Right cardiac atrium (tissue), 5 donors: ENCODE results near the gene TENM3. TPM values are rescaled to one million over a fixed set of nuclear protein-coding genes. Genes with fewer than 3 reads are reported as not detected.

Experiments
- ATAC-seq, 2 donors: fragments of 200-7000 bp; cut with Tn5 transposase; one replicate each; pipeline versions ENCODE4 v1.8.0 to v1.9.1; 2020; ENCODE audit warnings: moderate library complexity in 2 of 2, mild to moderate bottlenecking in 1 of 2
- DNase-seq, 3 donors: peaks; one replicate each; pipeline ENCODE4 v3.0.0-alpha.2; 2020
- H3K27ac ChIP-seq: one replicate; pipeline ENCODE4 v1.5.1; 2013; ENCODE audit warnings: mild to moderate bottlenecking, low read length, control low read depth, moderate library complexity
- H3K27me3 ChIP-seq: one replicate; pipeline ENCODE4 v1.6.1; 2013; ENCODE audit not compliant: control insufficient read depth, insufficient read depth
- H3K4me1 ChIP-seq: one replicate; pipeline ENCODE4 v1.6.1; 2013; ENCODE audit warnings: low read length; ENCODE audit not compliant: control insufficient read depth, insufficient read depth
- H3K4me3 ChIP-seq: one replicate; pipeline ENCODE4 v1.5.1; 2013; ENCODE audit warnings: low read length, control low read depth
- H3K9me3 ChIP-seq: one replicate; pipeline ENCODE4 v1.6.1; 2013; ENCODE audit warnings: low read length; ENCODE audit not compliant: control insufficient read depth
- WGBS: extraction: QIAGEN DNeasy Blood & Tissue Kit; methylation state at CpG from one replicate; pipeline ENCODE4 v1.1.7; 2013; 5-methylcytosine and 5-hydroxymethylcytosine counted together
- intact Hi-C, 4 donors: fragments of 100-400 bp; cut with DNase I; formaldehyde crosslinking; loops; one replicate each; pipeline versions ENCODE4 v1.11.0 to v1.14.0; 2022 to 2023
- polyA plus RNA-seq: library from polyadenylated mRNA; stranded (reverse); fragments of 200-250 nt; gene quantifications from one replicate; pipeline ENCODE4 v1.2.3, GENCODE V29; 2013
- total RNA-seq, 4 donors: library from RNA; stranded (reverse); fragmentation: NEBNext Ultra II Directional; extraction: Animal tissue kit (Norgen Biotek cat#: 25700); gene quantifications; one replicate each; pipeline ENCODE4 v1.2.1, GENCODE V29; 2021
- donor health status: healthy with polysubstance abuse.
- donor health status: DM: no; HTN: yes; CAD: no.
- donor health status: DM: no; HTN: no; CAD: no.
- donor health status: DM: no; HTN: yes; CAD: no; lungs with severe emphysema.
- donor health status: DM: yes; HTN: yes; CAD: no.

TENM3 gene
- total and polyA plus RNA-seq, 5 donors: 0.88 to 9.5 (median 5.0) TPM

GRCh38 chr4:182339221-182339641, 96.0 kb downstream of the TENM3 start:
- no peaks in the 10 kb centered on the region for H3K4me1 ChIP-seq
- no peaks in the 10 kb centered on the region for H3K27me3 ChIP-seq
- ATAC-seq: no peak
- 74% methylated on average over 4 of the region's 4 CpGs for WGBS
- no peak overlapping the region for H3K27ac ChIP-seq
- DNase-seq: no peak
- no peak overlapping the region for H3K4me3 ChIP-seq
- intact Hi-C loops: no loop called here
- H3K9me3 ChIP-seq: no peaks in the 10 kb centered on the region

- H3K4me3 ChIP-seq: no peak overlapping the region
- no peaks in the 10 kb centered on the region for H3K4me1 ChIP-seq
- intact Hi-C loops: no loop called here
- no peaks in the 10 kb centered on the region for H3K27me3 ChIP-seq
- no peak overlapping the region for H3K27ac ChIP-seq
- no peaks in the 10 kb centered on the region for H3K9me3 ChIP-seq
- 48% methylated on average over 4 of the region's 4 CpGs for WGBS
- ATAC-seq: no peak
- DNase-seq: no peak
These were observed 100.3 kb downstream of the TENM3 start for GRCh38 chr4:182343453-182343852.

- intact Hi-C loops: no loop called here
- WGBS: 81% methylated on average over 6 of the region's 6 CpGs
- Histone ChIP-seq H3K9me3 (no peaks in the 10 kb centered on the region), H3K27ac (no peak overlapping the region), H3K27me3 (no peaks in the 10 kb centered on the region), H3K4me3 (no peak overlapping the region), H3K4me1 (no peaks in the 10 kb centered on the region)
- ATAC-seq: no peak
- DNase-seq: no peak
These were observed 101.8 kb downstream of the TENM3 start for GRCh38 chr4:182344968-182345367.

- 82% methylated on average over 7 of the region's 7 CpGs for WGBS
- DNase-seq: no peak
These were observed 103.0 kb downstream of the TENM3 start for GRCh38 chr4:182346250-182346649.

GRCh38 chr4:182346675-182347375, 103.6 kb downstream of the TENM3 start:
- DNase-seq (no peak), ATAC-seq (no peak)
- no peaks in the 10 kb centered on the region for H3K9me3 ChIP-seq
- H3K27me3 ChIP-seq: no peaks in the 10 kb centered on the region
- intact Hi-C loops: no loop called here
- 63% methylated on average over 11 of the region's 11 CpGs for WGBS
- no peak overlapping the region for H3K27ac ChIP-seq
- H3K4me3 ChIP-seq: no peak overlapping the region
- no peaks in the 10 kb centered on the region for H3K4me1 ChIP-seq

More at GRCh38 chr4:182346250-182346649, 103.0 kb downstream of the TENM3 start:
- Histone ChIP-seq H3K9me3 (no peaks in the 10 kb centered on the region), H3K4me3 (no peak overlapping the region), H3K27ac (no peak overlapping the region), H3K4me1 (no peaks in the 10 kb centered on the region), H3K27me3 (no peaks in the 10 kb centered on the region)
- no peak for ATAC-seq
- intact Hi-C loops: no loop called here

GRCh38 chr4:182348779-182349326, 105.7 kb downstream of the TENM3 start:
- intact Hi-C loops: no loop called here

GRCh38 chr4:182350041-182350440, 106.8 kb downstream of the TENM3 start:
- H3K27me3 ChIP-seq: no peaks in the 10 kb centered on the region
- ATAC-seq (no peak), DNase-seq (no peak)
- no peak overlapping the region for H3K4me3 ChIP-seq
- intact Hi-C loops: no loop called here
- 57% methylated on average over 3 of the region's 3 CpGs for WGBS
- no peaks in the 10 kb centered on the region for H3K9me3 ChIP-seq
- no peaks in the 10 kb centered on the region for H3K4me1 ChIP-seq
- no peak overlapping the region for H3K27ac ChIP-seq

More at GRCh38 chr4:182348779-182349326, 105.7 kb downstream of the TENM3 start:
- ATAC-seq (no peak), DNase-seq (no peak)
- Histone ChIP-seq H3K27me3 (no peaks in the 10 kb centered on the region), H3K4me3 (no peak overlapping the region), H3K27ac (no peak overlapping the region), H3K9me3 (no peaks in the 10 kb centered on the region), H3K4me1 (no peaks in the 10 kb centered on the region)
- whole genome bisulfite sequencing: 66% methylated on average over 5 of the region's 5 CpGs

- no peak for ATAC-seq
- WGBS: 86% methylated on average over 12 of the region's 12 CpGs
- H3K27me3 ChIP-seq: no peaks in the 10 kb centered on the region
- intact Hi-C loops: no loop called here
- no peaks in the 10 kb centered on the region for H3K4me1 ChIP-seq
- DNase-seq: no peak
- no peak overlapping the region for H3K4me3 ChIP-seq
- H3K9me3 ChIP-seq: no peaks in the 10 kb centered on the region
- H3K27ac ChIP-seq: no peak overlapping the region
These were observed 108.3 kb downstream of the TENM3 start for GRCh38 chr4:182351485-182351884.

- 80% methylated on average over 3 of the region's 3 CpGs for WGBS
- no peaks in the 10 kb centered on the region for H3K9me3 ChIP-seq
- no peak overlapping the region for H3K4me3 ChIP-seq
- no peak for DNase-seq
- H3K4me1 ChIP-seq: no peaks in the 10 kb centered on the region
- H3K27me3 ChIP-seq: no peaks in the 10 kb centered on the region
- no peak overlapping the region for H3K27ac ChIP-seq
- intact Hi-C loops: no loop called here
- ATAC-seq: no peak
These were observed 110.9 kb downstream of the TENM3 start for GRCh38 chr4:182354106-182354505.

GRCh38 chr4:182354867-182355266, 111.7 kb downstream of the TENM3 start:
- intact Hi-C loops: no loop called here
- Histone ChIP-seq H3K9me3 (no peaks in the 10 kb centered on the region), H3K4me1 (no peaks in the 10 kb centered on the region), H3K27me3 (no peaks in the 10 kb centered on the region), H3K27ac (no peak overlapping the region), H3K4me3 (no peak overlapping the region)
- ATAC-seq: no peak
- 52% methylated on average over 7 of the region's 7 CpGs for WGBS
- no peak for DNase-seq

GRCh38 chr4:182367153-182367552, 124.0 kb downstream of the TENM3 start:
- ATAC-seq: peak in 1 of 2 donors; percentile 32
- no peaks in the 10 kb centered on the region for H3K27me3 ChIP-seq
- no peak for DNase-seq
- no peak overlapping the region for H3K4me3 ChIP-seq
- no peaks in the 10 kb centered on the region for H3K9me3 ChIP-seq
- no peak overlapping the region for H3K27ac ChIP-seq
- 68% methylated on average over 13 of the region's 13 CpGs for WGBS
- no peaks in the 10 kb centered on the region for H3K4me1 ChIP-seq
- intact Hi-C loops: no loop called here
